NB4 (cell line): ENCODE data around the gene KIF13A.

Experiments used
- DNase-seq: peaks from one replicate; pipeline ENCODE4 v3.0.0; 2010; ENCODE audit warnings: low read depth
- H3K4me3 ChIP-seq: one replicate; pipeline ENCODE4 v1.5.1; 2011; ENCODE audit warnings: mild to moderate bottlenecking, low read depth, low read length, moderate library complexity
- MYC ChIP-seq: IDR thresholded peaks from 2 replicates; pipeline ENCODE4 v1.6.1; 2011; ENCODE audit warnings: low read depth, low read length
- POLR2A ChIP-seq: IDR thresholded peaks from 2 replicates; pipeline ENCODE4 v1.6.1; 2011; ENCODE audit warnings: mild to moderate bottlenecking; ENCODE audit not compliant: insufficient read length; ENCODE audit errors: extremely low read depth
- TF ChIP-seq, protein P1 (sequence below): IDR thresholded peaks from 2 replicates; pipeline ENCODE4 v1.6.1; 2011; ENCODE audit warnings: low read depth, low read length
- TF ChIP-seq, protein P2 (sequence below): IDR thresholded peaks from one replicate; pipeline ENCODE4 v1.5.1; 2012; ENCODE audit warnings: low read depth, low read length

KIF13A gene

DNA sequence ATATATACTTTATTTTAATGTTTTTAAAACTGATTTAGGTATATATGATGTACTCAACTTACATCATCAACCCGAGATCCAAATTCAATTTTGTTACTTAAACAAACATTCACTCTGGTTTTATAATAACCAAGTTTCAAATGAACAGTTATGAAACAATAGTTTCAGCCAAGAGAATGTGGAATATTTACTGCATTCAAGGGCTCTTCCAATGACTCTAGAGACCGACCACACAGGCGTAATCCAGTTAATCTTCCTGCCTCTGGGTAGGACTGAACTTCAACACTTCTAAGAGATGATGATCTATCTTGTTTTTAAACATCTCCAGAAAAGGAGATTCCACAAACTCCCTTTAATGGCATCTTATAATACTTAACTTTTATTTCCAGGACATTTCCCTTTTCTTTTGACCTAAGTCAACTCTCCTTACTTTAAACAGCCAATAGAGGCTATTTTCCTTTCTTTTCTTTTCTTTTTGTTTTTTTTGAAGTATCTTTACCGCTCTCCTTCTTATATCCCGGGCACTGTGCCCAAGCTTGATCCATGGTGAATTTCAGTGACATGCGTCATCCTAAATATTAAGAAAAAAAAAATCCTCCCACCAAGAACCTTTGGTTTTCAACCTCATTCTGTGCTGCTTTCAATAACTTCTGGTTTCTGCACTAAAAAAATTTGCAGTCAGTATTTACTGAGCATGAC, 110.1 kb downstream of the KIF13A start:
- DNase-seq = no peak
- TF ChIP-seq POLR2A = no peak
- TF ChIP-seq MYC = no peak
- TF ChIP-seq, protein P1, sequence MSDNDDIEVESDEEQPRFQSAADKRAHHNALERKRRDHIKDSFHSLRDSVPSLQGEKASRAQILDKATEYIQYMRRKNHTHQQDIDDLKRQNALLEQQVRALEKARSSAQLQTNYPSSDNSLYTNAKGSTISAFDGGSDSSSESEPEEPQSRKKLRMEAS = no peak
- TF ChIP-seq, protein P2, sequence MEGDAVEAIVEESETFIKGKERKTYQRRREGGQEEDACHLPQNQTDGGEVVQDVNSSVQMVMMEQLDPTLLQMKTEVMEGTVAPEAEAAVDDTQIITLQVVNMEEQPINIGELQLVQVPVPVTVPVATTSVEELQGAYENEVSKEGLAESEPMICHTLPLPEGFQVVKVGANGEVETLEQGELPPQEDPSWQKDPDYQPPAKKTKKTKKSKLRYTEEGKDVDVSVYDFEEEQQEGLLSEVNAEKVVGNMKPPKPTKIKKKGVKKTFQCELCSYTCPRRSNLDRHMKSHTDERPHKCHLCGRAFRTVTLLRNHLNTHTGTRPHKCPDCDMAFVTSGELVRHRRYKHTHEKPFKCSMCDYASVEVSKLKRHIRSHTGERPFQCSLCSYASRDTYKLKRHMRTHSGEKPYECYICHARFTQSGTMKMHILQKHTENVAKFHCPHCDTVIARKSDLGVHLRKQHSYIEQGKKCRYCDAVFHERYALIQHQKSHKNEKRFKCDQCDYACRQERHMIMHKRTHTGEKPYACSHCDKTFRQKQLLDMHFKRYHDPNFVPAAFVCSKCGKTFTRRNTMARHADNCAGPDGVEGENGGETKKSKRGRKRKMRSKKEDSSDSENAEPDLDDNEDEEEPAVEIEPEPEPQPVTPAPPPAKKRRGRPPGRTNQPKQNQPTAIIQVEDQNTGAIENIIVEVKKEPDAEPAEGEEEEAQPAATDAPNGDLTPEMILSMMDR = no peak

DNA sequence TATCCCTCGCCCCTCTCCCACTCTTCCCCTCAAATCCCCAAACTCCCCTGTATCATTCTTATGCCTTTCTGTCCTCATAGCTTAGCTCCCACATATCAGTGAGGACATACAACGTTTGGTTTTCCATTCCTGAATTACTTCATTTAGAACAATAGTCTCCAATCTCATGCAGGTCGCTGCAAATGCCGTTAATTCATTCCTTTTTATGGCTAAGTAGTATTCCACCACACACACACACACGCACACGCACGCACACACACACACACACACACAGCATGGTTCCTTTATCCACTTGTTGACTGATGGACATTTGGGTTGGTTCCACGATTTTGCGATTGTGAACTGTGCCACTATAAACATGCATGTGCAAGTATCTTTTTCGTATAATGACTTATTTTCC, 112.7 kb downstream of the KIF13A start:
- H3K4me3 ChIP-seq = no peak overlapping the region
- no peak for DNase-seq

More for the DNA sequence above, 110.1 kb downstream of the KIF13A start:
- H3K4me3 ChIP-seq = no peak overlapping the region

DNA sequence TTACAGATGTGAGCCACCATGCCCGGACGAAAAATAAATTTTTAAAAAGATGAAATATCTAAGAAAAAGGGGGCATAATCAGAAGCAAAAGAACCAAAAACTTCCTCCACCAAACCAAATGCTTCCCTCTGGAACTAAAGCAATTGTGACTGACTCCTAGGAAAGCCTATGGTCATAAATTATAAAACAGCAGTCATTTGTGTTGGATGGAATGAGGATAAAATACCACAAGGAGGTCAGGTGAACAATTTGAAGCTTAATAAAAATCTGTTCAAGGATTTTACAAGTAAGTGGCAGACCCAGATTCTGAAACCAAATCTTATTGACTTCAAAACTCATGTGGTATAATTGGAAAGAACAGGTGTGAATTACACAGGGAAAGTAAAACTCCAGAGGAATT, 114.5 kb downstream of the KIF13A start:
- H3K4me3 ChIP-seq = no peak overlapping the region
- TF ChIP-seq, protein P2 = no peak
- DNase-seq = no peak

More for the DNA sequence above, 112.7 kb downstream of the KIF13A start:
- TF ChIP-seq, protein P1 = no peak
- TF ChIP-seq MYC (no peak), POLR2A (no peak)
- TF ChIP-seq, protein P2 = no peak

DNA sequence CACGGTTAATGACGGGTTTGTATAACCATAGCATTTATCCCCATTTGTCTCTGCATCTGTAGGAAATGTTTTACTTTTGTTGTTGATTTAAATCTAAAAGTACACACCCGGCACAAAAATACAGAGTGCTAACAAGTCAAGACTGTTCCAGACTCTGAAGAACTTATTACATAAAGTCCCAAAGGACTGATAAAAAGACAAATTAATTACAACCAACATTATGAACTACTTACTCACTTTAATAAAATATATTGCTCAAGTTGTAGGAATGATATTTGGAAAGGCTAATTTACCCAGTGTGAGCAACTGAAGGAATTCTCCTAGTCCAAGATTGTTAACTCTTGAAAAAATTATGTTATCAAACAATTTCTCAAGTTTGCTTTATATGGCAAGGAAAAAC, 115.6 kb downstream of the KIF13A start:
- DNase-seq = no peak
- TF ChIP-seq, protein P2 = no peak
- TF ChIP-seq, protein P1 = no peak
- TF ChIP-seq POLR2A = no peak
- H3K4me3 ChIP-seq = no peak overlapping the region

DNA sequence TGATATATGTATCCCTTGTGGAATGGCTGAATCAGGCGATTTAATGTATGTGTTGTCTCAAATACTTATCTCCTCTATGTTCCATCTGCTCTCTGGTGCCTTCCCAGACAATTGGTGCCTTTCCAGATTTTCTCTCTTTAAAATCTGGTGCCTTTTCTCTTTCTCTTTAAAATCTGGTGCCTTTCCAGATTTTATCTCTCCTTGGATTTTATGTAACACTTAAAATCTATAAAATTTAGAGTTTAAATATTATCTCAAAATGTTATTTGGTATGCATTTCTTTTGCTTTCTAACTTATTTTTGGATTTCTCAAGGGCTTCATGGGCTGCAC, 116.3 kb downstream of the KIF13A start:
- H3K4me3 ChIP-seq = no peak overlapping the region
- TF ChIP-seq, protein P2 = no peak
- DNase-seq = no peak

DNA sequence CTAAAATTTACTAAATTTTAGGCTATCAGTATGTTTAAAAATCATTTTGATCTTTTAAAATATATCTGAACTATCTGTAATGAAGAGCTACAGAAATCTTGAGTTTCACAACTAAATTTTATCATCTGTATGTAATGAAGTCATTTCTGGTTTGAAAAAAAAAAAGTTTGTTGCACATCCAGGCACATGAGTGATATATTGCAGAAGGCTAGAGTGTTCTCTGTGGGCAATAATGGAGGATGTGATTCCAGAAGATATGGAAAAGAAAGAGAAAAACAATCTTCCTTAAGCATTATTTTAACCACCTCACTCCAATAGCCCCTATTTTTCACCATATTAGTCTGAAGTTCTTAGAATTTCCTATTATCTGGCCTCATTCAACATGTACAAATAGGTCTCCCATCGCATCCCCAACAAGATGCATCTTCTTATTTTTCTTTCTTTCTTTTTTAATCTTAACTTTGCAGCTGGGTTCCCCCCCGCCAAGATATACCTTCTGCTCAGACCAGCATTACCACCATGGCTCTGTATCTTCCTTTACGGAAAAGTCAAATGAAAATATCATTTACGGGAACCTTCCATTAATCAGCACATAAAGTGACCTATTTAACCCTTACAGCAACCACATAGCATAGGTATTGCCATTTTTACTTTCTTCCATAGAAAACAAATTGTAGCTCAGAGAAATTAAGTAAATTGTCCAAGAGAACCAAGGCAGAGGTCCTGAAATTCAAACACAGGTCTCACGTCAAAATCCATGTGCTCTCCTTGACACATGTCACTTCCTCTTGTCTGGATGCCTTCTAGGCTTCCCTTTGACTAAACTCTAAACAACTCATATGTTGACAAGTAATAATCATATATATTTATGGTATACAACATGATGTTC, 116.9 kb downstream of the KIF13A start:
- no peak for DNase-seq
- TF ChIP-seq POLR2A = no peak
- TF ChIP-seq MYC = no peak
- TF ChIP-seq, protein P1 = peak; percentile 26; the same call in 1 of the 2 replicates
- no peak overlapping the region for H3K4me3 ChIP-seq
